ENCODE data around the gene FOXP1. TPM values are rescaled to one million over a fixed set of nuclear protein-coding genes. Genes with fewer than 3 reads are reported as not detected.

FOXP1 gene
- total and polyA plus RNA-seq, 2 donors from 2014 or later = 6.7 to 87.2 TPM

GRCh38 chr3:71000483-71000882 lies 583.0 kb downstream of the FOXP1 start:
- DNase-seq = no peak
- Histone ChIP-seq H3K36me3 (ENCODE audit: control insufficient read depth in 2 of 3, insufficient read depth in 3 of 3, low read length in 3 of 3) (peaks cover 0 to 2% (median 0%) of the 10 kb centered on the region in 3 donors), H3K4me1 (ENCODE audit: control insufficient read depth in 2 of 3, insufficient read depth in 2 of 3, low read depth in 1 of 3, low read length in 3 of 3) (peaks cover 0 to 2% (median 0%) of the 10 kb centered on the region in 3 donors), H3K27me3 (ENCODE audit: control insufficient read depth, insufficient read depth, low read length) (no peaks in the 10 kb centered on the region), H3K4me3 (ENCODE audit: low read length in 3 of 3) (no peak overlapping the region), H3K9me3 (ENCODE audit: control insufficient read depth in 2 of 3, insufficient read depth in 1 of 3, low read length in 3 of 3) (no peaks in the 10 kb centered on the region), H3K27ac (ENCODE audit: low read depth in 2 of 2, low read length in 2 of 2) (no peak overlapping the region), H3K9ac (ENCODE audit: low read length in 3 of 3) (no peak overlapping the region)
- FAIRE-seq = no peak
- TF ChIP-seq CTCF (IDR thresholded peaks at IDR 0.05; ENCODE audit: borderline replicate concordance, extremely low read depth, insufficient read depth) = no peak
- intact Hi-C loops (cut with DNase I) = no loop called here

- TF ChIP-seq CTCF (IDR thresholded peaks at IDR 0.05; ENCODE audit: borderline replicate concordance, extremely low read depth, insufficient read depth) = no peak
- FAIRE-seq = no peak
- intact Hi-C loops (cut with DNase I) = no loop called here
- DNase-seq = no peak
- H3K4me1 ChIP-seq (ENCODE audit: control insufficient read depth in 2 of 3, insufficient read depth in 2 of 3, low read depth in 1 of 3, low read length in 3 of 3) = peaks cover 0 to 2% (median 0%) of the 10 kb centered on the region in 3 donors
- H3K4me3 ChIP-seq (ENCODE audit: low read length in 3 of 3) = no peak overlapping the region
- no peaks in the 10 kb centered on the region for H3K27me3 ChIP-seq (ENCODE audit: control insufficient read depth, insufficient read depth, low read length)
- no peak overlapping the region for H3K9ac ChIP-seq (ENCODE audit: low read length in 3 of 3)
- H3K9me3 ChIP-seq (ENCODE audit: control insufficient read depth in 2 of 3, insufficient read depth in 1 of 3, low read length in 3 of 3) = no peaks in the 10 kb centered on the region
- H3K27ac ChIP-seq (ENCODE audit: low read depth in 2 of 2, low read length in 2 of 2) = no peak overlapping the region
- peaks cover 0 to 2% (median 0%) of the 10 kb centered on the region in 3 donors for H3K36me3 ChIP-seq (ENCODE audit: control insufficient read depth in 2 of 3, insufficient read depth in 3 of 3, low read length in 3 of 3)
These were observed 583.8 kb downstream of the FOXP1 start for GRCh38 chr3:70999730-71000129.

- intact Hi-C loops (cut with DNase I) = no loop called here
- H3K36me3 ChIP-seq (ENCODE audit: control insufficient read depth in 2 of 3, insufficient read depth in 3 of 3, low read length in 3 of 3) = peaks cover 0 to 2% (median 0%) of the 10 kb centered on the region in 3 donors
- H3K27me3 ChIP-seq (ENCODE audit: control insufficient read depth, insufficient read depth, low read length) = no peaks in the 10 kb centered on the region
- no peak overlapping the region for H3K9ac ChIP-seq (ENCODE audit: low read length in 3 of 3)
- H3K4me1 ChIP-seq (ENCODE audit: control insufficient read depth in 2 of 3, insufficient read depth in 2 of 3, low read depth in 1 of 3, low read length in 3 of 3) = no peaks in the 10 kb centered on the region
- TF ChIP-seq CTCF (IDR thresholded peaks at IDR 0.05; ENCODE audit: borderline replicate concordance, extremely low read depth, insufficient read depth) = no peak
- no peak for DNase-seq
- H3K9me3 ChIP-seq (ENCODE audit: control insufficient read depth in 2 of 3, insufficient read depth in 1 of 3, low read length in 3 of 3) = no peaks in the 10 kb centered on the region
- no peak overlapping the region for H3K27ac ChIP-seq (ENCODE audit: low read depth in 2 of 2, low read length in 2 of 2)
- no peak overlapping the region for H3K4me3 ChIP-seq (ENCODE audit: low read length in 3 of 3)
- no peak for FAIRE-seq
These were observed 587.4 kb downstream of the FOXP1 start for GRCh38 chr3:70996082-70996481.

- FAIRE-seq (no peak), DNase-seq (no peak)
- intact Hi-C loops (cut with DNase I) = no loop called here
- TF ChIP-seq CTCF (IDR thresholded peaks at IDR 0.05; ENCODE audit: borderline replicate concordance, extremely low read depth, insufficient read depth) = no peak
- Histone ChIP-seq H3K27me3 (ENCODE audit: control insufficient read depth, insufficient read depth, low read length) (no peaks in the 10 kb centered on the region), H3K9me3 (ENCODE audit: control insufficient read depth in 2 of 3, insufficient read depth in 1 of 3, low read length in 3 of 3) (no peaks in the 10 kb centered on the region), H3K4me1 (ENCODE audit: control insufficient read depth in 2 of 3, insufficient read depth in 2 of 3, low read depth in 1 of 3, low read length in 3 of 3) (no peaks in the 10 kb centered on the region), H3K9ac (ENCODE audit: low read length in 3 of 3) (no peak overlapping the region), H3K27ac (ENCODE audit: low read depth in 2 of 2, low read length in 2 of 2) (no peak overlapping the region), H3K36me3 (ENCODE audit: control insufficient read depth in 2 of 3, insufficient read depth in 3 of 3, low read length in 3 of 3) (no peaks in the 10 kb centered on the region), H3K4me3 (ENCODE audit: low read length in 3 of 3) (no peak overlapping the region)
These were observed 588.9 kb downstream of the FOXP1 start for GRCh38 chr3:70994644-70995043.
